Measurements from ENCODE around the gene AQP1.

The AQP1 gene

DNA sequence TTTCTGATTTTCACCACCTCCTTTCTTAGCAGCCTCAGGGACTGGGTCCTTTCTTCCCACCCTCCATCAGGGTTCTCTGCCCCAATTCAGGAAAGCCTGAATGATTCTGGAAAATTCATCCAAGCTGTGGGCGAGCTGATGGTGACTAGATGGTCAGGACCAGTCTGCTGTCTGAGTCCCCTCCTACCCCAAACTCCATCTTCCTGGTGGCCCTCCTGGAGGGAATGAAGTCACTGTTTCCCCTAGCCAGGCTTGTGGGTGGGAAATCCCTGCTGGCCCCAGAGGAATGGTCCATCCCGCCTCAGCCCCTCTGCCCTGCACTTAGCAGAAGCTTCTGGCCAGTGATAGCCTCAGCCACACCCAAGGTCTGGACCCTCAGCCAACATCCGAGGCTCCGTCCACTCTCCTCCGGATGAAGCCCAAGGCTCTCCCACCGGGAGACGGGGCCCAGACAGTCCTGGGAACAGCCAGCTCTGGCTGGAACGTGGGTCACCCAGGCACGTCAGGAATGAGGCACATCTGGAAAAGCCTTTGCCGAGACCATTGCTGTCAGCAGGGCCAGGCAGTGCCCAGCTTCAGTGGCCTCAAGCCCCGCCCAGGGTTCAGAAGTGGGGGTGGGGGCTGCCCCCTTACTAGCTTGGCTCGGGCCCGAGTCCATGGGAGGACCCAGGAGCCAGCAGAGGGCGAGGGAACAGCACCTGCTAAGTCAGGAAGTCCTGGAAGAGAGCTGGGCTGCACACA is 4.0 kb upstream of the AQP1 start:
- TF ChIP-seq, protein P1, sequence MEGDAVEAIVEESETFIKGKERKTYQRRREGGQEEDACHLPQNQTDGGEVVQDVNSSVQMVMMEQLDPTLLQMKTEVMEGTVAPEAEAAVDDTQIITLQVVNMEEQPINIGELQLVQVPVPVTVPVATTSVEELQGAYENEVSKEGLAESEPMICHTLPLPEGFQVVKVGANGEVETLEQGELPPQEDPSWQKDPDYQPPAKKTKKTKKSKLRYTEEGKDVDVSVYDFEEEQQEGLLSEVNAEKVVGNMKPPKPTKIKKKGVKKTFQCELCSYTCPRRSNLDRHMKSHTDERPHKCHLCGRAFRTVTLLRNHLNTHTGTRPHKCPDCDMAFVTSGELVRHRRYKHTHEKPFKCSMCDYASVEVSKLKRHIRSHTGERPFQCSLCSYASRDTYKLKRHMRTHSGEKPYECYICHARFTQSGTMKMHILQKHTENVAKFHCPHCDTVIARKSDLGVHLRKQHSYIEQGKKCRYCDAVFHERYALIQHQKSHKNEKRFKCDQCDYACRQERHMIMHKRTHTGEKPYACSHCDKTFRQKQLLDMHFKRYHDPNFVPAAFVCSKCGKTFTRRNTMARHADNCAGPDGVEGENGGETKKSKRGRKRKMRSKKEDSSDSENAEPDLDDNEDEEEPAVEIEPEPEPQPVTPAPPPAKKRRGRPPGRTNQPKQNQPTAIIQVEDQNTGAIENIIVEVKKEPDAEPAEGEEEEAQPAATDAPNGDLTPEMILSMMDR (conservative IDR thresholded peaks at IDR 0.05; ENCODE audit: control insufficient read depth, insufficient read depth, low read depth, low read length): no peak
- H3K4me3 ChIP-seq (ENCODE audit: control insufficient read depth, low read depth, low read length): no peak overlapping the region
- no peak for DNase-seq (ENCODE audit: low read depth)

DNA sequence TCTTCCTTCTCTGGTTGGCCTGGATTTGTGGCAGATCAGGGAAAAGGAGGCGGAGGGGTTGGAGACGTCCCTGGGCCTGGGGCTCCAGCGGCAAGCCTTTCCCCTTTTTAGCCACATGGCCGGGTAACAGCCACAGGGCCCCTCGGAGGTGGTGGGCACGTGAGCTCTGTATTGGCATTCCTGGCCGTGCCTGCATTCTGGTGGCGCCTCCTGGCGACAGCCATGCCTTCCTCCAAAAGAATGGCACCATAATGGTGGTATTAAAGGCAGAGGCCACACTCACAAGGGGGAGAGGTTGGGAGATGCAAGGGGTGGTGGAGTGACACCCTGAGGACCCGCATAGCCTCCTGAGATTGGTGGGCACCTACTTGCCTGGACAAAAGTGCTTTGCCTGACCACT is 3.0 kb upstream of the AQP1 start:
- no peak overlapping the region for H3K4me3 ChIP-seq (ENCODE audit: control insufficient read depth, low read depth, low read length)
- DNase-seq (ENCODE audit: low read depth): no peak
- TF ChIP-seq, protein P1 (conservative IDR thresholded peaks at IDR 0.05; ENCODE audit: control insufficient read depth, insufficient read depth, low read depth, low read length): no peak

DNA sequence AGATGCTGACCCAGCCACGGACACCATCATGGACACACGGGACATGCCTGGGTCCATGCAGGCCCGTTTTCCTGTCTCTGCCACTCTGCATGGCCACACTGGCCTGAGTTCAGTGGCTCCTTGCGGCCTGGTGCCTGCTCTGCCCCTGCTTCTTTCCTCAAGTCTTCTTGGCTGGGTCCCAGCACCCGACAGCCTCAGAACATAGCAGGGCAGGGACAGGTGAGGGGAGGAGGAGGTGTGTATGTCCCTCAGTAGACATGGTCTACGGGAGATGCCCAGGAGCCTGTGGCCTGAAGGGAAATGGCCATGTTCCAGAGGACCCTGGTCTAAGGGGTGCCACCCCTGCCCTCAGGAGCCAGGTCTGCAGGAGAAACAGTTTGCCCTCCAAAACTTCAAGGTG is 2.2 kb upstream of the AQP1 start:
- TF ChIP-seq, protein P1 (conservative IDR thresholded peaks at IDR 0.05; ENCODE audit: control insufficient read depth, insufficient read depth, low read depth, low read length): no peak
- no peak overlapping the region for H3K4me3 ChIP-seq (ENCODE audit: control insufficient read depth, low read depth, low read length)
- no peak for DNase-seq (ENCODE audit: low read depth)

DNA sequence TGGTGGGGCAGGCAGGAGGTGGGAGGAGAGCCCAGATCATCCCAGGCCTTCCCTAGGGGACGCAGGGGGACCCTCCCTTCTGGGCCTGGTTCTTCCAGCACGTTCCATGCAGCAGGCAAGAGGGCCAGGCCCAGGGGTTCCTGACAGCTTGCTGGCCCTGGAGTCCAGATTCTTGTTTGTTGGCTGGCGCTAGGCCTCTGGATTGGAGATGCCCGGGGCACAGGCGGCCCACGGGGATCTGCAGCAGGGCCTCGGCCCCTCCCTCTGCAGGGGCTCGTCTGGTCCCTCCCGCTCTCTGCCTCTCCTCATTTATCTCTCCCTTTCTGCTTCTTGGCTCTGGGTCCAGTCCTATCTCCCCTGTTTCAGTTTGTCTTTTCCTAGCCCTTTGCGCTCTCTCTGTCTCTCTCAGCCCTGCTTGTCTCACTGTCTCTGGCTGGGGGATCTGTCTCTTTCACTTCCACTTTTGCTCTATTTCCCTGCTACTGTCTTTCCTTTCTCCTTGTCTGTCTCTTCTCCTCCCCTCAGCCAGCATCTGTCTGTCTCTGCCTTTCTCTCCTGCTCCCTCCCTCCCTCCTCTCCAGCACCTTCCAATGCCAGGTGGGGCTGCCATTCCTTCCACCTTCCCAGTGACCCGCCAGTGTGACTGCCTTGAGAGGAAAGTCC is 1.1 kb upstream of the AQP1 start:
- TF ChIP-seq, protein P1 (conservative IDR thresholded peaks at IDR 0.05; ENCODE audit: control insufficient read depth, insufficient read depth, low read depth, low read length): no peak

DNA sequence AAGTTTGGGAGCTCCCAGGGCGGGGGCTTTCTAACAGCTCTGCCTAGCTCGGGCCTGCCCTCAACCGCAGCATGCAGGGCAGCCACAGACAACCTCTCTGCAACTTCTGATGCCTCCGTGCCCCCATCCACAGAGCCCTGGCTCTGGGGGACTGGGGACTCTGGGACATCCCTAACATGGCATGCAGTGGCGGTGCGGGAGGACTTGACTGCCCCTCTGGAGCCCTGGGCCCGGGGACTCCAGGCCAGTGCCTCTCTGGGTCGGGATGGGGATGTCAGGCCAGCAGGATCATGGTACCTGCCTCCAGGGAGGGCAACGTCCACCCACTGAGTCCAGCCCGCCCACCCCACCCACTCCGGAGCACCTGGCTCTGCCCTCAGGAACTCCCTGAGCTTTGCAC is 520 bp upstream of the AQP1 start:
- TF ChIP-seq, protein P1 (conservative IDR thresholded peaks at IDR 0.05; ENCODE audit: control insufficient read depth, insufficient read depth, low read depth, low read length): no peak
- DNase-seq (ENCODE audit: low read depth): no peak
- H3K4me3 ChIP-seq (ENCODE audit: control insufficient read depth, low read depth, low read length): no peak overlapping the region

More for the DNA sequence above, 1.1 kb upstream of the AQP1 start:
- DNase-seq (ENCODE audit: low read depth): no peak
- no peak overlapping the region for H3K4me3 ChIP-seq (ENCODE audit: control insufficient read depth, low read depth, low read length)

DNA sequence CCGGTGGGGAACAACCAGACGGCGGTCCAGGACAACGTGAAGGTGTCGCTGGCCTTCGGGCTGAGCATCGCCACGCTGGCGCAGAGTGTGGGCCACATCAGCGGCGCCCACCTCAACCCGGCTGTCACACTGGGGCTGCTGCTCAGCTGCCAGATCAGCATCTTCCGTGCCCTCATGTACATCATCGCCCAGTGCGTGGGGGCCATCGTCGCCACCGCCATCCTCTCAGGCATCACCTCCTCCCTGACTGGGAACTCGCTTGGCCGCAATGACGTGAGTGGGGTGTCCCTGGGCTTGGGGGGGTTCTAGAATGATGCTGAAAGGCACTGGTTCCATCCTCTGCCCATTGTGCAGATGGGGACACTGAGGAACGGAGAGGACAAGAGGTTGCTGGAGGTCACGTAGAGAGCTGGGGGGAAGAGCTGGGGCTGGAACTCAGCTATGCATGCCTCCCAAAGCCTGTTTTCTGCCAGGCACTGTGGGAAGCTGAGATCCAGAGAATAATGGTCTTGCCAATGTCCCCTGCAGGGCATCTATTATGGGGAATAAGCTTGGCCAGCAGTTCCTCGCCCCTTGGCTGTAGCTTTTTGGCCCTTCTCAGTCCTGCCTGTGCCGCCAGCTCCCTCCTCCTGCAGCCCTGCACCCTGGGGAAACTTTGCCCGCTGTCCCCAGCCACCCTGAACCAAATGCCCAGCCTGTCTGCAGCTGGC is 523 bp downstream of the AQP1 start:
- H3K4me3 ChIP-seq (ENCODE audit: control insufficient read depth, low read depth, low read length): no peak overlapping the region
- TF ChIP-seq, protein P1 (conservative IDR thresholded peaks at IDR 0.05; ENCODE audit: control insufficient read depth, insufficient read depth, low read depth, low read length): no peak
- no peak for DNase-seq (ENCODE audit: low read depth)
